Activated T-cell treated with anti-CD3 and anti-CD28 coated beads for 24 hours (primary cell): ENCODE measurements around the gene CDK14.

Experiments
- DNase-seq: peaks from one replicate; pipeline ENCODE4 v3.0.0-alpha.2; 2020; ENCODE audit warnings: low read depth

Gene CDK14

GRCh38 chr7:90843472-90843871 is 247.4 kb downstream of the CDK14 start:
- DNase-seq = no peak

GRCh38 chr7:90844421-90844820 is 248.3 kb downstream of the CDK14 start:
- no peak for DNase-seq

GRCh38 chr7:90846192-90846591 is 250.1 kb downstream of the CDK14 start:
- no peak for DNase-seq

- DNase-seq = no peak
Observed at GRCh38 chr7:90850066-90850465, 253.9 kb downstream of the CDK14 start.

- no peak for DNase-seq
Observed at GRCh38 chr7:90850471-90850870, 254.3 kb downstream of the CDK14 start.

DNA sequence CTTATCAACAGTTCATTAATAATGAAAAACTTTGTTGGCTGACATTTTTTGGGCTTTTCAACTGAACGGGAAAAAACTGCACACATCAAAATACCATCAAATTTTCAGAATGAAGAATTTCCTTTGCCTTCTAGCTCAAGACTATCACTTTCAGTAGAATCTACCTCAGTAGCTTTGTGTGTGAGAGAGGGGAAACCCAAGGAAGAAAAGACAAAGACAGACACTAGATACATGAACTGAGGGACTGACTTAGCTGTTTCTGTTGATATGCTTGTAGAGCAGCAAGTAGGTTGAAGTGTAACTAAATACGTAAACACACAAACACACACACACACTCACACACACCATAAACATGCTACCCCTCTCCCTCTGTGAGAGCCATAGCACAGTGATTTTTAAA is 257.1 kb downstream of the CDK14 start:
- DNase-seq = no peak

DNA sequence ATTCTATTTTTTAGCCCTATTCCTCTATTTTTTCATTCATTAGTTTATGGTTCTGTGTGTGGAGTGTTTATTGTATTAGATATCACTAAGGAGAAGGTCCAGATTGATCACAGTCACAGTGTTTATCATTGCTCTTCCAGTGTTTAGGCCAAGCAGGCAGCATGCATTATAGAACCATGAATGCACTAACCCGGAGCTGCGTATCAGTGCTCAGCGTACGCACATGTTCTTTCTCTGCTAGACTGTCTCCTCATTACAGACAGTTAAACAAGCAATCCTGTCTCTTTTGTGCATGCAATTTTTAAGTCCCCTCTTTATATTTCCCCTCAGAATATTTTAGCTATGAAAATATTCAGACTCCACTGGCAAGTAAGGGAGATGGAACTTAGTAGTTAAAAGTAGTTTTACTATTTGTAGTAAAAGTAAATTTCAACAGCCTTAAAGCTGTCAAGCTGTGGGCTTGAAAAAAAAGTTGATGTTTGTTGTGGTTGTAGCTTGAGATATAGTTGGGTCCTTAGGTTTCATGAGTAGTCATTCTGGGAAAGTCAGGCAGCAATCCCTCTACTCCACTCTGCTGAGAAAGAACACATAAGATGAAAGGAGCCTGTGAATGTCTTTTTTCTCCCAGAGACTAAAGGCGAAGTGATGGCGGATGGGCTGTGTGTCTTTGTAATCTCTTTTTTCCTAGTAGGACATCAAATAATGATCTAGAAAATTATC is 260.4 kb downstream of the CDK14 start:
- no peak for DNase-seq

GRCh38 chr7:90857603-90858002 is 261.5 kb downstream of the CDK14 start:
- DNase-seq = no peak

GRCh38 chr7:90858546-90858945 is 262.4 kb downstream of the CDK14 start:
- DNase-seq = no peak

GRCh38 chr7:90859521-90859920 is 263.4 kb downstream of the CDK14 start:
- DNase-seq = no peak

DNA sequence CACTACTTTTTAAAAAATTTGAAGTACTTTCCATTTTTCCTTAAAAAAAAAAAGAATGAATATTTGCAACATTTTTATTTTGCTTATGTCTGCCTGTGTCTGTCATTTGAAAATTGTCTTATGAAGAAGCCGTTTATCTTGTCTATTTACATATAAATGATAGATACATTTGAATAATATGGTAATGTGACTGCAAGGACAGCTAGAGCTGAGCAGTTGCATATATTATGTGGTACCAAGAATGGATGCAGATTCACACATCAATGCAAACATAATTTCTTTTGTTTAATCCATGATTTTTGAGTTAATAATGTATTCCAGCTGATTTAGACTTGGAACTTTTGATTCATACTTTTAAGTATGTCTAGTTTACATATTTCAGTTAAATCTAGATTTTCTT is 268.0 kb downstream of the CDK14 start:
- no peak for DNase-seq

- no peak for DNase-seq
Observed at GRCh38 chr7:90869335-90869734, 273.2 kb downstream of the CDK14 start.

DNA sequence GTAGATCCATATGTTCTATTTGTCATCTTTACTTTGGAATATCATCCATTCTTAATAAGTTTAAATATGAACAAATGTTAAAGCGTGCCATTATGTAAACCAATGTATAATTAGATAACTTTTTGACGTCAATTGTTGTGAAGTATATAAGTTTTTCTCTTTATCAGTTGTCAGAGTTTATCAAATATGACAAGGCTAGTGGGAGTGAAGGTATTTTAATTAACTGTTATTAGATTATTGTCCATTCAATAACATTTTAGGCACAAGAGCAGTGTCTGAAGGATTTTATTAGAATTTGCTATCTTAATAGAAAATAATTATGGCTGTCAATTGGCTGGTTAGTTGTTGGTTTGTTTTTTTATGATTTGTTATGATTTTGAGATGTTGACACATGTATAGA is 280.6 kb downstream of the CDK14 start:
- DNase-seq = no peak

DNA sequence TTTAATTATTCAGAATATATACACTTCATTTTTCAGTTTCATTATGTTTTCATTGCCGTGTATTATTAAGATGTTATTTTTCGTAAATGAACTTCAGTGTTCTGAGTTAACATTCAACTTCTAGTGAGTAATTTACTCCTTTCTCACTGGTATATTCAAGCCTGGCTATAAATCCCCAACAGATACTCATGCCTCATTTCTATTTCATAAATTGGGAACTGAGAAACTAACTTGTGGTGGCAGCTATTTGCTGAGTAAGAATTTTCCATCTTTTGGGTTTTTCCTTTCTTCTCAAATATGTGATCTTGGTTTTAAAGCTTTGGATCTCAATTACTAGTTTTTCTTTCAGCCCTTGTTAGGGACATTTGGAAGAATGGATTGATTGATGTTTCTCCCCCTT is 281.1 kb downstream of the CDK14 start:
- no peak for DNase-seq

DNA sequence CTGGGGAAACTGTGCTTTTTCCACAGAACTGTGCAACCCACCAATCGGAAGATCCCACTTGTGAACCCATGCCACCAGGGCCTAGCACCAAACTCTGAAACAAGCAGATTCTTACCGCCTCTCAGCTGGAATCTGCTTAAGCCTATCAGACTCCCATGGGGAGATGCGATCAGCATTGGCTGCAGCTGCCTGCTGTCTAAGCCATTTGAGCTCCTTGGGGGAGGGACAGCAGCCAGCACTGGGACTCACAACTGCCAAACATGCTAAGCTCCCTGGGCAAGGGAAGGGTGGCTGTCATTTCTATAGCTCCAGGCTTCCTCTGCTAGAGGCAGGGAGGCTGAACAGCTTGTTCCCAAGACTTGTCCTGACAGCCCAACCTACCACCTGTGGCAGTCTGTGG is 283.8 kb downstream of the CDK14 start:
- no peak for DNase-seq

DNA sequence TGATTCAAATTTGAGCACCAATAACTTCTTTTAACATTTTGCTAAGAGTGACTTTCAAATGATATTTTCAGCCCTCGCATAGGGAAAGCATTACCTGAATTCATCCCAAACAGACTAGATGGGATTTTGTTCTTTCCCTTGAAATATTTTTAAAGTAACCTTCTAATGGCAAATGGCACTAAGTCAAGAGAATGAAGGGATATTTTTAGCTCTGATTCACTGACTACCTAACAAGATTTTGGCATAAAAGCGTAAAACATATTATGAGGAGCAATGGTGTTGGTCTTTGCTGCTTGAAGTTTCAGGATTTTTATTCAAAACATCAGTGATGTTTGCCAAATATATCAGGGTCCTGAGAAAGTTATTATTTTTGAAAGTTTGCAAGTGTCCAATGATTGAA is 290.3 kb downstream of the CDK14 start:
- no peak for DNase-seq

DNA sequence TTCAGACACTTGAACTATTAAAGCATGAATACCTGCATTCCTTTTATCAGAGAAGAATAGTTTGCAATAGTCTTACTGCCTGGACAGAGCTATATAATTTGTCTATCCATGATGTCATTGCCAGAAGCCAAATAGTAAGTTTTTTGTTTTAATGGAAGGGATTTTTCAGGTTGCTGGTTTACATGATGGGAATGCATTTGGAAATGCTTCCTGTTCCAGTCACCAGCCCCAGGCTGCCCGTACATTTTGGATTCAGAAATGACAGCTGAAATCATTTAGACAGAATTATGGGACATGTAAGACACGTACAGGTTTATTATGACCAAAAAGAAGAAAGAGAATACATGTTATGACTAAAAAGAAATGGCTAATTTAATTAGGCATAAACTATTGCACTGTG is 293.1 kb downstream of the CDK14 start:
- DNase-seq = no peak

GRCh38 chr7:90889644-90890043 is 293.5 kb downstream of the CDK14 start:
- DNase-seq = no peak

DNA sequence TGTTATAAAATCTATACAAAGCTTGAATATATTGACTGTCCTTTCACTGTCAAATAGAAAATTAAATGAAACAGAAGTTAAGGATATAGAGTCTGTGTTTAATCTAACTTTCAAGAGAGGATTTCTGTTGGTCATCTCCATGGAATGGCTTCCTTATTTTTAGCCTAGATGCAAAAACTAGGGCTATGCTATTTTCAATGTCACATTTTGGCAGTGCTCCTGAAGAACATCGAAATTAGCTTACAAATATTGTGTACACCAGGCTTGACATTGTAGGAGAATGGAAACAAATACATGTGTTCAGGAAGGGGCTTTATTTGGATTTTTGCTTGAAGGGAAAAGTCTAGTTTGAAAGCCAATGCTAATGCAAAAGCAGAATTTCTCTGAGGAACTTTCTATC is 295.4 kb downstream of the CDK14 start:
- DNase-seq = no peak

- DNase-seq = no peak
Observed at GRCh38 chr7:90892213-90892612, 296.1 kb downstream of the CDK14 start.

DNA sequence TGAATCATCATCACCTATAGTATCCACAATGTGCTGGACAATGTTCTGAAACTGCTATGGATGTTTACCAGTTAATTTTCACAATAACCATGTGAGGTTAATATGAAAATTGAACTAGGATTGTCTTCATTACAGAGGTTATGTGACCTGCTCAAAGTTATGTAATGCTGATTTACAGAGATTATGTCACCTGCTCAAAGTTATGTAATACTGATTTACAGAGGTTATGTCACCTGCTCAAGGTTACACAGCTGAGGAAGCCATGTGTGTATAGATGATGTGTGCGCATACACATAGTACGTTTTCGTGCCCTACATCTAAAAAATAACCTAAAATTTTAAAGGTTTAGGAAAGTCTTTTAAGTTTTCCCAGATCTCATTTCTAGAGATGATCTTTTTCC is 298.0 kb downstream of the CDK14 start:
- DNase-seq = no peak

- no peak for DNase-seq
Observed at GRCh38 chr7:90896458-90896857, 300.3 kb downstream of the CDK14 start.

- no peak for DNase-seq
Observed at GRCh38 chr7:90897961-90898469, 301.9 kb downstream of the CDK14 start.

DNA sequence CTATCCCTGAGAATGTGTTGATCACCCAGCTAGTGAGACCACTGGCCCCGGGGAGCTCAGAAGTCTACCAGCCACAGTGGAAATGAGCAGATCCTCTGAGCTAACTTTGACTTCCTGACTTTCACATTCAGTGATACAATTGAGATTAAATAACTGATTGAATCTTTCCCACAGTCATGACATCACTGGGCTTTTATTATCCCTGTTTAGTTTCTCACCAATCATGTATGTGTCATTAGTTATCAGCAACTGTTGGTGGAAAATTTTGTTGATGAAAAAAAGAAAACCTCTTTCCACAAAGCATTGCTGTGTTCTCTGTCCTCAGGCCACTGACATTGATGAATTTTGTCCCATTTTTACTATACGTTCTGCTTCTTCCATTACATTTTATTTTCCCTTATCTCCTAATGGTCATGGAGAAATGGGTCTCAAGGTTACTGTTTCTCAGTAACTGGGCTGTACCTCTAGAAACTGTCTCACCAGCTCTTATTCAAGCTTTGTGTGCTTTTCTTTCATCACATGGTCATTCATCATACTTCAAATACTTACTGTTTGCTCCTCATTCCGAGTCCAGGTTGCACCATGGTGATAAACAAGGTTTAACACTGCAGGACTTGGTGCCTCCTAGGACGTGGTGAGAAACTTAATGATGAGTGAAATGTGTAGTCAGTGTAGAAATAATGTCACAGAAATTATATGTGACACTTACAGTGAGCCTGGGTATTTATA is 304.7 kb downstream of the CDK14 start:
- DNase-seq = no peak
